ENCODE measurements around the gene TRPM8.

DNA sequence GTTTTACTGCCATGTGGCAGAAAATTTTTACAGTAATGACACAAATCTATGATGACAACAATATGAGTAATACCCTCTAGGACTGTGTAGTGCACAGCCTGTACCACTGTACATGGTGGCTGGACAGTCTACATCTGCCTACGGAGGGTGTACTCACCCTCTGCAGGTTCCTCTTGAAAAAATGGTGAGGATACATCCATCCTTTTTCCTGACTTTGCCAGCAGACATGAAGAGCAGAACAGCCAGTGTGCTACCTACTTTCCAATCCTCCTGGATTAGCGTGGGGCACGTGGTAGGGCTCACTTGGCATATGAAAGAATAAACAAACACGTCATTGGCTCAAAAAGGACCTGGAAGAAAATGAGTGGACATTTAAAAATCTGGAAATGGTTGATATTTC is 62.6 kb downstream of the TRPM8 start:
- TF ChIP-seq CTCF (IDR thresholded peaks at IDR 0.05; ENCODE audit: low read depth, low read length): no peak
- TF ChIP-seq MYC (IDR thresholded peaks at IDR 0.05; ENCODE audit: low read depth, low read length): no peak

Data from NB4 (cell line).